Measurements from ENCODE around the gene SUGT1.

Gene SUGT1

DNA sequence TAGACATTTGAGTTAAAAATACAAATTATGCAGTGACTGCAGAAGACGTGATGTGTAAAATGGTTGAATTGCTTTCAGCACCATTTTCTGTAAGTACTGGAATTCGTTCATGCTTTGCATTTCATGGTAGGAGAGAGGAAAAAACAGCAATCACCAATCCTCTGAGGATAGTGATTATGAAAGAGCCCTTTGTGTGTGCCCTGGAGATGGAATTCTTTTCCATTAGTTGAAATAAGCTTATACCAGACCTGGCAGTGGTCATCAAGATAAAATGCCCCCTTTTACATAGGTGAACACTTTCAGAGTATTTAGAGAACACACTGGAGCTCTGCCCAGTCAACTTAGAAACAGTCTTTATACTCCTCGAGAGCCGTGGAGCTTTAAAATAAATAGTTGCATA, 85.3 kb downstream of the SUGT1 start:
- DNase-seq (ENCODE audit: low read depth) = no peak

DNA sequence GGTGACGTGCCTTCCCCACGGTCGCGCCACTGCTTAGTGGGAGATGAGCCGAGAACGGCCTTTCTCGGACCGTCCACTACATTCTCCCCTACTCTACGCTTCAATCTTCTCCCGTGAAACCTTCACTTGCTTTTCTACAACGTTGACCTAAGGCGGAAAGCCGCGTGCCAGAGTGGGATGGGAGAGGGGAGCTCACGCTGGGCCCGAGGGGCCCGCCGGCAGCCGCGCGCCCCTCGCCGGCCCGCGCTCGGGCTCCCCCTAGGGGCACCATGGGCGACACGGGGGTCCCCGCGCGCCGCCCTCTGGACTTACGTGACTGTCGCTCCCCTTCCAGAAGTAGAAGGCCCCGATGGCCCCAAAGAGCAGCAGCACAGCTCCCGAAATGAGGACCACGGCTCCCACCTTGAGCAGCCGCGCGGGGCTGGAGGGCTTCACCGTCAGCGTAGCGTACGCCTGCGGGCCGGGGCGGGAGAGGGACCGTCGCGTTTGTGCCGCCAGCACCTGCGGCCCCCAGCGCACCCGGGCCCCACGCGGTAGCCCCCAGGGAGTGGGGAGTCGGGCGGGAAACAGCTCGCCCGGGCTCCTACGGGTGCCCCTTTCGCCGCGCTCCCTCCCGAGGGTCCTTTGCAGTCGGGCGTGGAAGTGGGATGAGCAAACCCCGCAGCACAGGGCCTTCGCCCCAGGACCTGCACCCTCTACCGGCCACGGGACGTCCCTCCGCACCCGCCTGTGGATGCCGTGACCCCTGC, 86.3 kb downstream of the SUGT1 start:
- no peak for DNase-seq (ENCODE audit: low read depth)

DNA sequence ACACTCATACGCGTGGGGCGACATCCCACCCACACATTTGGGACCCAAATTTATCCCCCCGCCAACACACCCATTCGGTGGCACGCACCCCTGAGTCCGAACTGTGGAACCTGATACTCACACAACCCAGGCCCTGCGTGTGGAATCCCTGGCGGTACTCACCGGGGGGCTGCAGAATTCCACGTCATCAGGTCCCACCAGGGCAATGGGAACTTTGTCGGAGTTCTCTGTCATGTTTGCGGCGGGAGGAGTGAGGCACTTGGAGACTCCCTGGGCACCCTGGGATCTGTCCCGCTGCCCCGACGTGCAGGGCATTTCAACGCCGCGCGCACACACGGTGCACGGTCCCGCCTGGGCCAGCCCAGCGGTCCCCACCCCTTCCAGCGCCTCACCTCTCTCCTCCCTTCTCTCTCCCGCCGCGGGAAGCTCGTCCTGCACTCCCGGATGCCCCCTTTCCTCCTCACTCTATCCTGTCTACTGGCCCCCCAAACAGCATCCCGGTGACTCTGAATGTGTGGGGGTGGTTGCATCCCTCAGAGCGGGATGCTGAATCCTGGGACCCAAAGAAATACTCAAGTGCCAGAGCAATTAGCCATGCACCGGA, 86.9 kb downstream of the SUGT1 start, which contains the start of gene CNMD:
Gene CNMD, minus strand, starts transcription at position 353 of the 604 bp plus-strand sequence. Its CDS starts 119 bp downstream, at position 234.
- DNase-seq (ENCODE audit: low read depth) = no peak

DNA sequence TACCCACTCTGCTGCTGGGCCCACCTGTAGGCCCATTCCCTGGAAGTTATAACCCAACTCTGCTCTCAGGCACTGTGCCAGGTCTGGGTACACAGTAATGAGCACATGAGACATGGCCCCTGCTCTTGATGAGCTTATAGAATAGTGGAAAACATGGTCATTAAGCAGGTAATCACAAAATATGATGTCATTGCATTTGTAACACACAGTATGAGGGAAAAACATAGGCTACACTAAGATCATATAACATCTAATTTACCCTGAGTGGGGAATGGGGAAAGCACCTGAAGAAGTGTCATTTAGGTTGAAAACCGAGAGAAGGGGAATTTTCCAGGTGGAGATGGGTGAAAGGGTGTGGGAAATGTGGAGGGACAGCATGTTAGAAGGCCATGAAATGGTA, 90.9 kb downstream of the SUGT1 start:
- DNase-seq (ENCODE audit: low read depth) = no peak

DNA sequence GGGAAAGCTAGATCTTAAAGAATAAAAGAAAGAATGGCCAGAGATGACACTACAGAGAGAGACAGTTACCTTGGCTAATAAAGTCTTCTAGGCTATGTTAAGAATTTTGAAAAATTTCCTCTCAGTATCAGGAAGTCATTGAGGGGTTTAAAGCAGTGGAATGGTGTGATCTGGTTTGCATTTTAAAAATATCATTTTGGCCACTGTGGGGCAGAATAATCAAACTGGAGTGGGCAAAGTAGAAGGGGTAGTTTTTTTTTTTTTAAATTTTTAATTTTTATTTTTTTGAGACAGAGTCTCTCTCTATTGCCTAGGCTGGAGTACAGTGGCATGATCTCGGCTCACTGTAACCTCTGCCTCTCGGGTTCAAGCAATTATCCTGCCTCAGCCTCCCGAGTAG, 91.4 kb downstream of the SUGT1 start:
- DNase-seq (ENCODE audit: low read depth) = no peak

DNA sequence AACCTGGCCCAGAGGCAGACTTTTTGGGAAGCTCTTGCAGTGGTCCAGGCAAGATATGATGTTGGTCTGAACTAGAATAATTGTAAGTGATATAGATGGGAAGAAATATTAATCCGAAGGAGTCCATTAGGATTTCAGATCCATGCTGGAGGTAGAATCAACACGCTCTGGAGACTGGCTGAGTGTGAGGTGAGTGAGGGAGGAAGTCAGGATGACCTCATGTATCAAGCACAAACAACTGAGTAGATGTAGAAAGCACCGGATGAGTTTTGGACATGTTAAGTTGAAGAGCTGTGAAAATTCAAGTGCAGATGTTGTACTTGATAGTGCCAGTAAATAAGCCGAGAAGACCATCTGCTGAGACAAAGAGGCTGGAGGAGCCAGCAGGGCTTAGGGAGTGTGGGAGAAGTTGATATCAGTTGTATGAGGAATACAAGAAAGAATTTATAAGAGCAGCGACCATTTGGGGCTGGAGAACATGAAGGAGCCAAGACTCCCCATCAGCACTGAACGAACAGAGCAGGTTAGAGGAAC, 92.3 kb downstream of the SUGT1 start:
- no peak for DNase-seq (ENCODE audit: low read depth)

DNA sequence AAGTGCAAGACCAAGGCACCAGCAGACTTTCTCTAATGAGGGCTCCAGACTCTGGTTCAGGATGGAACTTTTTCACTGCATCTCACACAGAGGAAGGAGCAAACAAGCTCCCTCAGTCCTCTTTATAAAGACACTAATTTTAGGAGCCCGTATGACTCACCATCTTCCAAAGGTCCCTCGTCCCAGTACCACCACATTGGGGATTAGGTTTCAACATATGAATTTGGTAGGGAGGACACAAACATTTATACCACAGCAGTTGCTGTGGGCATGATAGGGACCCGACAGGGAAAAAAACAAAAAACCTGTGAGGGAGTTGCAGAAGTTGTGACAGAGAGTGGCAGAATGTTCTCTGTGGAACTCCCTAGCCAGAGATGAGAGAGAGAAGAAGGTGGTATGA, 93.5 kb downstream of the SUGT1 start:
- no peak for DNase-seq (ENCODE audit: low read depth)

DNA sequence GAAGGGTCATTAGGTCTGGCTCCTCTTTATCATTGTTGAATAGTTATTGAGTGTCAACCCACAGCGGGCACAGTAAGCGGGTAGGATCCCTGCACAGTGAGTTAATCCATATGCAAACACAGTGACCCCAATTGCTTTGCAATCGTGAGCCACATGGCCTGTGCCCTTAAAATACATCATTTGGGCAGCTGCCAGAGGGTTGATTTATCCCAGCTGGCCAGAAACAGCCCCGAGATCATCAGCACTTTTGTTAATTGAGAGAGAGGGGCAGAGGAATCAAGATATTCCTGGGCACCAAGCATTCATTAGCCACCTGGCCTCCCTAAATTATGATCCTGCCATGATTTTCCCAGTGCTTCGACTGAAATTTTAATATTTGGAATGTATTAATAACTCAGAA, 96.8 kb downstream of the SUGT1 start:
- no peak for DNase-seq (ENCODE audit: low read depth)
